OCI-LY7 (cell line): ENCODE data around the gene JAZF1. TPM values are rescaled to one million over a fixed set of nuclear protein-coding genes. Genes with fewer than 3 reads are reported as not detected.
A peak's percentile ranks its signal among the peaks of the same experiment; 100 is the strongest.

Experiments
- BruUV-seq: library from RNA; stranded (reverse); fragments of 400-500 nt; replicated peaks from 2 replicates; lab custom pipeline; 2021; lab: Mats Ljungman, UMichigan
- CTCF ChIA-PET: fragments of 300-600 bp; sonication (Branson Sonifier 250); formaldehyde crosslinking; loops from one replicate; lab custom pipeline; 2022; ENCODE audit warnings: antibody characterized with exemption; ENCODE audit not compliant: unreplicated experiment; lab: Charles Lee
- POLR2A ChIA-PET: fragments of 300-600 bp; sonication (Branson Sonifier 250); formaldehyde crosslinking; loops from one replicate; lab custom pipeline; 2022; ENCODE audit warnings: antibody characterized with exemption; lab: Charles Lee
- DNase-seq: peaks from one replicate; pipeline ENCODE4 v3.0.0-alpha.2; 2015; ENCODE audit warnings: low spot score
- H2AFZ ChIP-seq: fragments of 200-600 bp; sonication (generic), shearing (Covaris generic); 2 replicates; pipeline ENCODE4 v1.6.1; 2014; ENCODE audit warnings: mild to moderate bottlenecking, antibody characterized with exemption, low read length, moderate library complexity
- H3K27ac ChIP-seq: fragments of 200-600 bp; sonication (generic); 2 replicates; pipeline ENCODE4 v1.5.1; 2014; ENCODE audit warnings: mixed run types, low read depth, mild to moderate bottlenecking, moderate library complexity, low read length, inconsistent platforms; ENCODE audit not compliant: poor library complexity, severe bottlenecking
- H3K36me3 ChIP-seq: fragments of 200-600 bp; sonication (generic); 2 replicates; pipeline ENCODE4 v1.6.1; 2014; ENCODE audit warnings: mild to moderate bottlenecking, antibody characterized with exemption, low read length, moderate library complexity, mixed read lengths; ENCODE audit not compliant: insufficient read depth
- H3K4me1 ChIP-seq: fragments of 200-600 bp; sonication (generic); 2 replicates; pipeline ENCODE4 v1.5.1; 2014; ENCODE audit warnings: mild to moderate bottlenecking, low read length; ENCODE audit not compliant: insufficient read depth, poor library complexity, severe bottlenecking
- H3K4me2 ChIP-seq: fragments of 200-600 bp; sonication (generic); 2 replicates; pipeline ENCODE4 v1.6.1; 2014; ENCODE audit warnings: mild to moderate bottlenecking, low read length
- H3K4me3 ChIP-seq: fragments of 200-600 bp; sonication (generic); 2 replicates; pipeline ENCODE4 v1.5.1; 2014; ENCODE audit warnings: mild to moderate bottlenecking, low read depth, low read length; ENCODE audit not compliant: poor library complexity, severe bottlenecking
- H3K79me2 ChIP-seq: fragments of 200-600 bp; sonication (generic); 2 replicates; pipeline ENCODE4 v1.6.1; 2016; ENCODE audit warnings: low read depth, mild to moderate bottlenecking, low read length, moderate library complexity, mixed read lengths; ENCODE audit not compliant: insufficient read depth
- H3K9me2 ChIP-seq: fragments of 200-600 bp; sonication (generic); 2 replicates; pipeline ENCODE4 v1.6.1; 2016; ENCODE audit warnings: mild to moderate bottlenecking, low read length, mixed read lengths; ENCODE audit not compliant: insufficient read depth
- H3K9me3 ChIP-seq: fragments of 200-600 bp; sonication (generic); 2 replicates; pipeline ENCODE4 v1.6.1; 2014; ENCODE audit warnings: mild to moderate bottlenecking, mixed run types, low read length, mixed read lengths
- H4K20me1 ChIP-seq: fragments of 200-600 bp; sonication (generic); 2 replicates; pipeline ENCODE4 v1.6.1; 2014; ENCODE audit warnings: mild to moderate bottlenecking, antibody characterized with exemption, low read length, moderate library complexity, mixed read lengths; ENCODE audit not compliant: insufficient read depth
- CTCF ChIP-seq: fragments of 200-600 bp; sonication (generic); conservative IDR thresholded peaks from 2 replicates; pipeline ENCODE4 v1.5.1; 2014; ENCODE audit warnings: mild to moderate bottlenecking, antibody characterized with exemption, low read length, moderate library complexity, mixed read lengths
- EZH2phosphoT487 ChIP-seq: fragments of 200-600 bp; sonication (generic); IDR thresholded peaks from 2 replicates; pipeline ENCODE4 v1.6.1; 2018; ENCODE audit warnings: low read depth, borderline replicate concordance, mild to moderate bottlenecking, mixed run types, antibody characterized with exemption, low read length, moderate library complexity, mixed read lengths
- intact Hi-C: fragments of 100-400 bp; cut with micrococcal nuclease; formaldehyde crosslinking; loops from one replicate; pipeline ENCODE4 v1.10.0; 2022; ENCODE audit not compliant: unreplicated experiment
- total RNA-seq, 2 experiments: library from RNA; depleted of rRNA in 1 of 2; stranded (reverse); fragments of >200 nt in 1 of 2; shearing (Covaris generic) in 1 of 2; gene quantifications; 2 replicates each; pipeline ENCODE4 v1.2.3, GENCODE V29; 2014 to 2022

The JAZF1 gene
- total RNA-seq, 2 experiments from 2014 or later = 6.3 to 25.0 TPM

- H3K9me2 ChIP-seq = no peaks in the 10 kb centered on the region
- H4K20me1 ChIP-seq = no peaks in the 10 kb centered on the region
- H3K27ac ChIP-seq = no peak overlapping the region
- H2AFZ ChIP-seq = no peak overlapping the region
- POLR2A ChIA-PET = interaction anchor here (0.6 to 1.5 kb wide), 2 partner anchors 19 to 821 kb away, joined by 3 to 5 read pairs; no protein-coding TSS in a partner anchor
- H3K4me3 ChIP-seq = no peak overlapping the region
- intact Hi-C loops = loop anchor here (2.0 kb wide), 1 partner anchor 21 kb away; no protein-coding TSS in a partner anchor
- TF ChIP-seq EZH2phosphoT487 (no peak), CTCF (no peak)
- DNase-seq = no peak
- 0 out of 2 replicates have a peak overlapping the region, but pooled peaks have one; percentile 11 for H3K4me2 ChIP-seq
- peaks cover 7% of the 10 kb centered on the region for H3K79me2 ChIP-seq
- H3K36me3 ChIP-seq = no peaks in the 10 kb centered on the region; the same call in 1 of the 2 replicates
- BruUV-seq = no TSS peak
- H3K4me1 ChIP-seq = peaks cover 35% of the 10 kb centered on the region
- CTCF ChIA-PET = no interaction called here
- H3K9me3 ChIP-seq = no peaks in the 10 kb centered on the region
Observed at GRCh38 chr7:27900006-27900405, 280.6 kb downstream of the JAZF1 start.

GRCh38 chr7:27899601-27900000 lies 281.0 kb downstream of the JAZF1 start:
- no peaks in the 10 kb centered on the region for H3K9me3 ChIP-seq
- intact Hi-C loops = no loop called here
- no peak overlapping the region for H3K27ac ChIP-seq
- H3K36me3 ChIP-seq = no peaks in the 10 kb centered on the region; the same call in 1 of the 2 replicates
- peaks cover 35% of the 10 kb centered on the region for H3K4me1 ChIP-seq
- no peak for TF ChIP-seq CTCF
- TF ChIP-seq EZH2phosphoT487 = no peak
- ChIA-PET POLR2A (interaction anchor here (0.6 to 1.5 kb wide), 2 partner anchors 19 to 821 kb away, joined by 3 to 5 read pairs; no protein-coding TSS in a partner anchor), CTCF (no interaction called here)
- peaks cover 7% of the 10 kb centered on the region for H3K79me2 ChIP-seq
- H3K9me2 ChIP-seq = no peaks in the 10 kb centered on the region
- H3K4me3 ChIP-seq = no peak overlapping the region
- no peak overlapping the region for H2AFZ ChIP-seq
- no peaks in the 10 kb centered on the region for H4K20me1 ChIP-seq
- no peak overlapping the region for H3K4me2 ChIP-seq
- DNase-seq = no peak
- no TSS peak for BruUV-seq

GRCh38 chr7:27897441-27897847 lies 283.2 kb downstream of the JAZF1 start:
- no peak overlapping the region for H3K4me2 ChIP-seq
- H3K79me2 ChIP-seq = peaks cover 7% of the 10 kb centered on the region
- H3K27ac ChIP-seq = no peak overlapping the region
- H4K20me1 ChIP-seq = no peaks in the 10 kb centered on the region
- DNase-seq = no peak
- H3K4me3 ChIP-seq = no peak overlapping the region
- ChIA-PET CTCF (no interaction called here), POLR2A (interaction anchor here (1.5 to 2.9 kb wide), 2 partner anchors 9 to 14 kb away, joined by 5 to 12 read pairs; no protein-coding TSS in a partner anchor)
- BruUV-seq = no TSS peak
- no peak for TF ChIP-seq CTCF
- no peak for TF ChIP-seq EZH2phosphoT487
- H3K9me2 ChIP-seq = no peaks in the 10 kb centered on the region
- intact Hi-C loops = no loop called here
- H3K9me3 ChIP-seq = no peaks in the 10 kb centered on the region
- 0 out of 2 replicates have a peak, but pooled peaks cover 5% of the 10 kb centered on the region for H3K36me3 ChIP-seq
- peaks cover 35% of the 10 kb centered on the region for H3K4me1 ChIP-seq
- H2AFZ ChIP-seq = no peak overlapping the region
